A549 (cell line): ENCODE results near the gene ABCC6. TPM values are rescaled to one million over a fixed set of nuclear protein-coding genes. Genes with fewer than 3 reads are reported as not detected.
"Not testable (repeated sequence)": the region's sequence is repeated elsewhere in the genome, so short reads cannot be mapped to it uniquely, and the experiment has no call there.

ENCODE experiments used
- ATAC-seq, 2 experiments: fragments of 200-7000 bp in 1 of 2; fragments of >200 bp in 1 of 2; cut with Nextera tagmentation in 1 of 2; cut with Tn5 transposase in 1 of 2; 3 replicates each; pipeline versions ENCODE4 v1.8.0 to v1.9.1; 2018 to 2020; ENCODE audit warnings: mild to moderate bottlenecking in 1 of 2, moderate library complexity in 1 of 2
- CTCF ChIA-PET: fragments of 300-600 bp; sonication (Branson Sonifier 250); formaldehyde crosslinking; extraction: SDS; loops from one replicate; lab custom pipeline; 2021; ENCODE audit warnings: antibody characterized with exemption, inconsistent platforms; lab: Yijun Ruan, JAX
- POLR2A ChIA-PET: fragments of 350-600 bp; formaldehyde crosslinking; extraction: SDS; loops from one replicate; lab custom pipeline; 2021; ENCODE audit warnings: antibody characterized with exemption, inconsistent platforms; lab: Yijun Ruan, JAX
- DNase-seq, 2 experiments: peaks; one replicate each; pipeline versions ENCODE4 v3.0.0 to v3.0.0-alpha.2; 2011 to 2016; ENCODE audit warnings: low read depth in 1 of 2, low spot score in 1 of 2
- FAIRE-seq: peaks from 2 replicates; lab custom pipeline; 2011; peaks lifted over from hg19 to GRCh38; lab: Jason Lieb, UNC
- H3K27ac ChIP-seq, 2 experiments: fragments of >200 bp; sonication (Bioruptor Twin); formaldehyde crosslinking; 3 replicates each; pipeline ENCODE4 v1.5.1; 2016 to 2017
- H3K4me1 ChIP-seq: fragments of >200 bp; sonication (Bioruptor Twin); formaldehyde crosslinking; 3 replicates; pipeline ENCODE4 v1.6.1; 2016
- H3K4me2 ChIP-seq: fragments of >200 bp; sonication (Bioruptor Twin); formaldehyde crosslinking; 3 replicates; pipeline ENCODE4 v1.6.1; 2016
- H3K4me3 ChIP-seq: fragments of >200 bp; sonication (Bioruptor Twin); formaldehyde crosslinking; 3 replicates; pipeline ENCODE4 v1.5.1; 2016
- H3K9me3 ChIP-seq: fragments of >200 bp; sonication (Bioruptor Twin); formaldehyde crosslinking; 3 replicates; pipeline ENCODE4 v1.6.1; 2016
- CBX2 ChIP-seq: fragments of 200-600 bp; sonication (generic); IDR thresholded peaks from 2 replicates; pipeline ENCODE4 v1.6.1; 2016; ENCODE audit warnings: low read depth, mild to moderate bottlenecking, borderline replicate concordance
- CBX8 ChIP-seq: fragments of 200-600 bp; sonication (generic); IDR thresholded peaks from 2 replicates; pipeline ENCODE4 v1.6.1; 2016
- CHD4 ChIP-seq: fragments of 200-600 bp; sonication (generic); IDR thresholded peaks from 2 replicates; pipeline ENCODE4 v1.6.1; 2016; ENCODE audit warnings: antibody characterized with exemption, mild to moderate bottlenecking, borderline replicate concordance
- EHF ChIP-seq: fragments of 250-450 bp; sonication (Bioruptor Pico); IDR thresholded peaks from 2 replicates; pipeline ENCODE4 v1.5.0; 2020; ENCODE audit warnings: mild to moderate bottlenecking
- ELK1 ChIP-seq: fragments of 150-350 bp; IDR thresholded peaks from 2 replicates; pipeline ENCODE4 v1.6.1; 2014; ENCODE audit warnings: low read depth, mild to moderate bottlenecking, low read length
- ESRRA ChIP-seq: fragments of 150-350 bp; IDR thresholded peaks from 2 replicates; pipeline ENCODE4 v1.6.1; 2014; ENCODE audit warnings: mild to moderate bottlenecking, low read length, borderline replicate concordance
- FOSB ChIP-seq: fragments of 250-450 bp; sonication (Bioruptor Pico); IDR thresholded peaks from 2 replicates; pipeline ENCODE4 v1.5.0; 2020; ENCODE audit warnings: mild to moderate bottlenecking, moderate library complexity
- FOSL2 ChIP-seq, 2 experiments: fragments of 450-650 bp in 1 of 2; fragments of >200 bp in 1 of 2; sonication (Bioruptor Twin) in 1 of 2; formaldehyde crosslinking; IDR thresholded peaks; 2 replicates each; pipeline versions ENCODE4 v1.5.0 to v1.6.1; 2016 to 2020; ENCODE audit warnings: mild to moderate bottlenecking in 1 of 2, moderate library complexity in 1 of 2
- GATA3 ChIP-seq: IDR thresholded peaks from 2 replicates; pipeline ENCODE4 v1.6.1; 2012; ENCODE audit warnings: borderline replicate concordance
- HEYL ChIP-seq: fragments of 250-450 bp; sonication (Bioruptor Pico); IDR thresholded peaks from 2 replicates; pipeline ENCODE4 v1.8.0; 2021; ENCODE audit warnings: mild to moderate bottlenecking, moderate library complexity
- KDM1A ChIP-seq: fragments of 200-600 bp; sonication (generic); IDR thresholded peaks from 2 replicates; pipeline ENCODE4 v1.6.1; 2016; ENCODE audit warnings: low read depth, mild to moderate bottlenecking
- KDM5A ChIP-seq: fragments of 200-600 bp; sonication (generic); IDR thresholded peaks from 2 replicates; pipeline ENCODE4 v1.6.1; 2016; ENCODE audit warnings: antibody characterized with exemption, mild to moderate bottlenecking
- MYC ChIP-seq: IDR thresholded peaks from 2 replicates; pipeline ENCODE4 v1.6.1; 2012; ENCODE audit warnings: mild to moderate bottlenecking, inconsistent platforms, low read length, improper control_type of control experiment, borderline replicate concordance
- POLR2A ChIP-seq: IDR thresholded peaks from 2 replicates; pipeline ENCODE4 v1.6.1; 2012; ENCODE audit warnings: mild to moderate bottlenecking, low read length
- RNF2 ChIP-seq: fragments of 200-600 bp; sonication (generic); IDR thresholded peaks from 2 replicates; pipeline ENCODE4 v1.6.1; 2016; ENCODE audit warnings: low read depth, mild to moderate bottlenecking, antibody characterized with exemption, moderate library complexity, borderline replicate concordance
- SMC3 ChIP-seq: fragments of >200 bp; sonication (Bioruptor Twin); formaldehyde crosslinking; IDR thresholded peaks from 3 replicates; pipeline ENCODE4 v1.6.1; 2018; ENCODE audit warnings: inconsistent platforms
- SREBF2 ChIP-seq: fragments of 450-650 bp; IDR thresholded peaks from 2 replicates; pipeline ENCODE4 v1.6.1; 2014; ENCODE audit warnings: mild to moderate bottlenecking, moderate library complexity
- TFCP2L1 ChIP-seq: fragments of 250-450 bp; sonication (Bioruptor Pico); IDR thresholded peaks from 2 replicates; pipeline ENCODE4 v1.5.0; 2021; ENCODE audit warnings: mild to moderate bottlenecking
- TP53 ChIP-seq: fragments of 250-450 bp; sonication (Bioruptor Pico); IDR thresholded peaks from 2 replicates; pipeline ENCODE4 v1.5.0; 2021; ENCODE audit warnings: mild to moderate bottlenecking, moderate library complexity
- USF2 ChIP-seq: fragments of 450-650 bp; IDR thresholded peaks from 2 replicates; pipeline ENCODE4 v1.6.1; 2014; ENCODE audit warnings: antibody characterized with exemption
- ZC3H11A ChIP-seq: fragments of 450-650 bp; IDR thresholded peaks from 2 replicates; pipeline ENCODE4 v1.6.1; 2014; ENCODE audit warnings: antibody characterized with exemption, mild to moderate bottlenecking
- ZSCAN20 ChIP-seq: fragments of 250-450 bp; sonication (Bioruptor Pico); IDR thresholded peaks from 2 replicates; pipeline ENCODE4 v1.8.0; 2022; ENCODE audit warnings: mild to moderate bottlenecking, moderate library complexity
- WGBS: methylation state at CpG from one replicate; pipeline ENCODE4 v1.1.6; 2017; ENCODE audit errors: missing lambda C conversion rate; 5-methylcytosine and 5-hydroxymethylcytosine counted together
- polyA plus RNA-seq, 4 experiments: library from polyadenylated mRNA; depleted of rRNA in 3 of 4; stranded (reverse); fragments of >200 nt; fragmentation: RNase III in 1 of 4; extraction: RNeasy Plus Mini Kit Qiagen cat#74134 plus additional on column Dnase treatment in 1 of 4; gene quantifications; 2 replicates in 3 of 4; 3 replicates in 1 of 4; pipeline ENCODE4 v1.2.3, GENCODE V29; 2011 to 2017
- TF ChIP-seq, protein P1 (sequence below): fragments of >200 bp; sonication (Bioruptor Twin); formaldehyde crosslinking; IDR thresholded peaks from 3 replicates; pipeline ENCODE4 v1.6.1; 2016
- TF ChIP-seq, protein P2 (sequence below): fragments of 250-450 bp; sonication (Bioruptor Pico); IDR thresholded peaks from 2 replicates; pipeline ENCODE4 v1.5.0; 2021; ENCODE audit warnings: mild to moderate bottlenecking, moderate library complexity, borderline replicate concordance

Gene ABCC6
- polyA plus RNA-seq, 2 of the 4 experiments (the other 2 are of a cell fraction): 3.6 to 5.0 TPM

DNA sequence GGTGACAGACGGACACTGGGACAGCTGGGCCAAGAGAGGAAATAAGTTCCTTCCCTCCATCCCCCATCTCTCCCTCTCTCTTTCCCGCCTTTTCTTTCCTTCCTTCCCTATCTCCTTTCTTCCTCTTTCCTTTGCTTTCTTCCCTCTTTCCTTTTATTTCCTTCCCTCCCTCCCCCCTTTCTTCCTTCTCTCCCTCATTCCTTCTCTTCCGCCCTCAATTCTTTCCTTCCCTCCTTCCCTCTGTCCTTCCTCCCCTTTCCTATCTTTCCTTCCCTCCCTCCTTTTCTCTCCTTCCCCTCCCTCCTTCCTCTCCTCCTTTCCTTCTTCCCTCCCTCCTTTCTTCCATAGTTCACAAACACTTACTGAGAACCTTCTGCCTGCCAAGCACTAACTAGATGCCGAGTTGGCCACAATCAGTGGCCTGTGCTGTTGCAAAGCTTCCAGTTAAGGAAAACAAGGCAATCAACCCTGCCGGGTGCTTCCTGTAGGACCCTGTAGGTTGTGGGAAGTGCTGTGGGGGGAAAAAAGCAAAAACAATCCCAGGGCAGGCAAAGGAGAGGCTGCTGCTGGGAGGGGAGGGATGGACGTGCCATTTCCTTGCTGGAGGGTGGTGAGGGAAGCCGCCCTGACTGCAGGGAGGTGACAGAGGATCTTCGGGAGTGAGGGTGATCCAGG, 31.7 kb downstream of the ABCC6 start:
- ATAC-seq (no peak), DNase-seq (no peak), FAIRE-seq (no peak)
- H3K4me3 ChIP-seq: no peak overlapping the region
- TF ChIP-seq HEYL (CRISPR knock-in tag) (no peak), KDM1A (no peak), GATA3 (no peak), CBX2 (no peak), POLR2A (no peak), TFCP2L1 (no peak), MYC (no peak), SMC3 (no peak), CBX8 (no peak), EHF (CRISPR knock-in tag) (no peak), ESRRA (no peak), RNF2 (no peak), CHD4 (no peak), USF2 (no peak), SREBF2 (no peak), ZSCAN20 (CRISPR knock-in tag) (no peak), FOSB (CRISPR knock-in tag) (no peak)
- TF ChIP-seq, protein P1, sequence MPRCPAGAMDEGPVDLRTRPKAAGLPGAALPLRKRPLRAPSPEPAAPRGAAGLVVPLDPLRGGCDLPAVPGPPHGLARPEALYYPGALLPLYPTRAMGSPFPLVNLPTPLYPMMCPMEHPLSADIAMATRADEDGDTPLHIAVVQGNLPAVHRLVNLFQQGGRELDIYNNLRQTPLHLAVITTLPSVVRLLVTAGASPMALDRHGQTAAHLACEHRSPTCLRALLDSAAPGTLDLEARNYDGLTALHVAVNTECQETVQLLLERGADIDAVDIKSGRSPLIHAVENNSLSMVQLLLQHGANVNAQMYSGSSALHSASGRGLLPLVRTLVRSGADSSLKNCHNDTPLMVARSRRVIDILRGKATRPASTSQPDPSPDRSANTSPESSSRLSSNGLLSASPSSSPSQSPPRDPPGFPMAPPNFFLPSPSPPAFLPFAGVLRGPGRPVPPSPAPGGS: no peak
- TF ChIP-seq, protein P2, sequence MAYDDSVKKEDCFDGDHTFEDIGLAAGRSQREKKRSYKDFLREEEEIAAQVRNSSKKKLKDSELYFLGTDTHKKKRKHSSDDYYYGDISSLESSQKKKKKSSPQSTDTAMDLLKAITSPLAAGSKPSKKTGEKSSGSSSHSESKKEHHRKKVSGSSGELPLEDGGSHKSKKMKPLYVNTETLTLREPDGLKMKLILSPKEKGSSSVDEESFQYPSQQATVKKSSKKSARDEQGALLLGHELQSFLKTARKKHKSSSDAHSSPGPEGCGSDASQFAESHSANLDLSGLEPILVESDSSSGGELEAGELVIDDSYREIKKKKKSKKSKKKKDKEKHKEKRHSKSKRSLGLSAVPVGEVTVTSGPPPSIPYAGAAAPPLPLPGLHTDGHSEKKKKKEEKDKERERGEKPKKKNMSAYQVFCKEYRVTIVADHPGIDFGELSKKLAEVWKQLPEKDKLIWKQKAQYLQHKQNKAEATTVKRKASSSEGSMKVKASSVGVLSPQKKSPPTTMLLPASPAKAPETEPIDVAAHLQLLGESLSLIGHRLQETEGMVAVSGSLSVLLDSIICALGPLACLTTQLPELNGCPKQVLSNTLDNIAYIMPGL (CRISPR knock-in tag): no peak
- H3K4me1 ChIP-seq: no peaks in the 10 kb centered on the region
- 67% methylated on average over 8 of the region's 8 CpGs for WGBS
- ChIA-PET POLR2A (no interaction called here), CTCF (interaction anchor here (0.6 to 2.5 kb wide), 3 partner anchors 9 to 414 kb away, joined by 3 to 10 read pairs (median 3); no protein-coding TSS in a partner anchor)
- no peaks in the 10 kb centered on the region for H3K9me3 ChIP-seq
- H3K4me2 ChIP-seq: no peak overlapping the region
- H3K27ac ChIP-seq: no peak overlapping the region

GRCh38 chr16:16190966-16191365, 32.3 kb downstream of the ABCC6 start:
- FAIRE-seq, H3K9me3 ChIP-seq, ATAC-seq, H3K4me2 ChIP-seq, POLR2A ChIA-PET, H3K27ac ChIP-seq, H3K4me1 ChIP-seq, DNase-seq, H3K4me3 ChIP-seq: not testable (repeated sequence)
- WGBS: 71% methylated on average over 10 of the region's 12 CpGs
- CTCF ChIA-PET: interaction anchor here (0.7 to 1.4 kb wide), 4 partner anchors 63 to 427 kb away, joined by 3 to 4 read pairs (median 3); no protein-coding TSS in a partner anchor

DNA sequence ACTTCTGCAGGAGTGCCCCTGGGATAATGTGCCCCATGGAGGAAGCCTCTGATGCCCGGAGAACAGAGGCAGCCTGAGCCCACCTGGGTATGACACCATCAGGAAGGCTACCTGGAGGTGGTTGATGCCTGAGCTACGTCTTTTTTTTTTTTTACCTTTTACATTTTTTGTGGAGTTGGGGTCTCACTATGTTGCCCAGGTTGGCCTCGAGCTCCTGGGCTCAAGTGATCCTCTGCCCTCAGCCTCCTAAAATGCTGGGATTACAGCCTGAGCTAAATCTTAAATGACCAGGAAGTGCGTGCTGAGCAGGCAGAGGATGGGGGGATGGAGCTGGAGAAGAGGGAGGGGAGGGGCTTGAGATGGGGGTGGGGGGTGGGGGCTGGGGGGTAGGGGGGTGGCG, 32.7 kb downstream of the ABCC6 start:
- DNase-seq: no peak
- TF ChIP-seq ELK1 (no peak), TP53 (CRISPR knock-in tag) (no peak), FOSL2 (IDR thresholded peaks at IDR 0.05) (no peak), FOSL2 (CRISPR knock-in tag; IDR thresholded peaks at IDR 0.05) (no peak), ZC3H11A (no peak), KDM5A (no peak)
- ATAC-seq: no peak
- no peak for FAIRE-seq
- ChIA-PET CTCF (interaction anchor here (0.7 to 1.4 kb wide), 4 partner anchors 63 to 426 kb away, joined by 3 to 4 read pairs (median 3); no protein-coding TSS in a partner anchor), POLR2A (no interaction called here)
- Histone ChIP-seq H3K4me2 (no peak overlapping the region), H3K27ac (no peak overlapping the region), H3K9me3 (no peaks in the 10 kb centered on the region), H3K4me1 (no peaks in the 10 kb centered on the region), H3K4me3 (no peak overlapping the region)
- WGBS: 60% methylated on average over 3 of the region's 5 CpGs
